K562 (cell line): ENCODE results near the gene AHCYL1. TPM values are rescaled to one million over a fixed set of nuclear protein-coding genes. Genes with fewer than 3 reads are reported as not detected.

Experiments used
- ARNT ChIP-seq, 2 experiments: fragments of 450-650 bp; IDR thresholded peaks; 2 replicates each; pipeline ENCODE4 v1.6.1; 2016; ENCODE audit warnings: mild to moderate bottlenecking in 1 of 2
- CBFA2T2 ChIP-seq: fragments of 450-650 bp; conservative IDR thresholded peaks from 2 replicates; pipeline ENCODE4 v1.6.1; 2017; ENCODE audit warnings: mild to moderate bottlenecking
- CBFB ChIP-seq: sonication (generic); formaldehyde crosslinking; IDR thresholded peaks from 2 replicates; pipeline ENCODE4 v1.4.0; 2020; ENCODE audit warnings: mild to moderate bottlenecking, missing genetic modification reagents
- FIP1L1 ChIP-seq: fragments of 200-400 bp; formaldehyde crosslinking; IDR thresholded peaks from 2 replicates; pipeline ENCODE4 v1.6.1; 2018; ENCODE audit warnings: mild to moderate bottlenecking, low read depth, low read length; ENCODE audit not compliant: poor library complexity, severe bottlenecking
- GTF3C2 ChIP-seq: IDR thresholded peaks from 3 replicates; pipeline ENCODE4 v1.6.1; 2011; ENCODE audit warnings: borderline replicate concordance, mild to moderate bottlenecking, moderate library complexity; ENCODE audit not compliant: insufficient read length; ENCODE audit errors: extremely low read depth
- HDAC6 ChIP-seq: IDR thresholded peaks from 2 replicates; pipeline ENCODE4 v1.6.1; 2012; ENCODE audit warnings: low read depth, mild to moderate bottlenecking, control low read depth, inconsistent platforms, low read length, moderate library complexity
- KLF1 ChIP-seq: fragments of 450-650 bp; IDR thresholded peaks from 2 replicates; pipeline ENCODE4 v1.6.1; 2016; ENCODE audit warnings: missing genetic modification characterization, missing compliant biosample characterization
- KLF16 ChIP-seq: IDR thresholded peaks from 2 replicates; pipeline ENCODE4 v1.6.1; 2016; ENCODE audit warnings: antibody characterized with exemption
- MAFK ChIP-seq: IDR thresholded peaks from 2 replicates; pipeline ENCODE4 v1.6.1; 2011; ENCODE audit warnings: low read length, improper control_type of control experiment
- MYC ChIP-seq, 2 experiments: fragments of 250-450 bp in 1 of 2; sonication (Bioruptor Pico) in 1 of 2; IDR thresholded peaks; 2 replicates each; pipeline versions ENCODE4 v1.5.1 to v1.6.1; 2012 to 2021; ENCODE audit warnings: low read depth in 2 of 2, borderline replicate concordance in 1 of 2, improper control_type of control experiment in 1 of 2, low read length in 1 of 2, mild to moderate bottlenecking in 1 of 2, moderate library complexity in 1 of 2
- NFATC3 ChIP-seq: fragments of 450-650 bp; IDR thresholded peaks from 2 replicates; pipeline ENCODE4 v1.6.1; 2017; ENCODE audit warnings: mild to moderate bottlenecking
- NUFIP1 ChIP-seq: fragments of 450-650 bp; IDR thresholded peaks from 2 replicates; pipeline ENCODE4 v1.6.1; 2018; ENCODE audit not compliant: partially characterized antibody
- SAFB2 ChIP-seq: fragments of 200-400 bp; formaldehyde crosslinking; IDR thresholded peaks from 2 replicates; pipeline ENCODE4 v1.6.1; 2018; ENCODE audit warnings: borderline replicate concordance, low read length, low read depth, moderate library complexity; ENCODE audit not compliant: severe bottlenecking
- YY1 ChIP-seq, 3 experiments: IDR thresholded peaks; 2 replicates each; pipeline ENCODE4 v1.6.1; 2011; ENCODE audit warnings: low read length in 2 of 3, mild to moderate bottlenecking in 2 of 3, moderate library complexity in 2 of 3, borderline replicate concordance in 1 of 3, control low read depth in 1 of 3, low read depth in 1 of 3; ENCODE audit not compliant: insufficient read depth in 3 of 3, insufficient replicate concordance in 2 of 3, control insufficient read depth in 1 of 3, insufficient read length in 1 of 3; ENCODE audit errors: extremely low read depth in 1 of 3
- ZBTB17 ChIP-seq: fragments of 450-650 bp; formaldehyde crosslinking; IDR thresholded peaks from 2 replicates; pipeline ENCODE4 v1.4.0; 2020; ENCODE audit warnings: mild to moderate bottlenecking
- ZNF592 ChIP-seq: fragments of 450-650 bp; IDR thresholded peaks from 2 replicates; pipeline ENCODE4 v1.6.1; 2017; ENCODE audit warnings: antibody characterized with exemption, mild to moderate bottlenecking
- ZNF699 ChIP-seq: fragments of 250-450 bp; sonication (Bioruptor Pico); IDR thresholded peaks from 2 replicates; pipeline ENCODE4 v1.8.0; 2021; ENCODE audit warnings: mild to moderate bottlenecking, moderate library complexity; ENCODE audit not compliant: insufficient replicate concordance
- ZNF785 ChIP-seq: fragments of 250-450 bp; sonication (Bioruptor Pico); IDR thresholded peaks from 2 replicates; pipeline ENCODE4 v1.4.0; 2020; ENCODE audit warnings: mild to moderate bottlenecking
- polyA plus RNA-seq, 8 experiments: library from polyadenylated mRNA; depleted of rRNA in 4 of 8; stranded (reverse) in 5 of 8; unstranded in 3 of 8; fragments of >200 nt; fragmentation: Nextera tagmentation in 2 of 8; fragmentation: Illumina TruSeq in 1 of 8; extraction: Ambion mirVana in 2 of 8; extraction: Trizol in 1 of 8; gene quantifications; 2 replicates each; pipeline versions ENCODE4 v1.2.1 to v1.2.3, GENCODE V29; 2011 to 2014; ENCODE audit warnings: inconsistent platforms in 1 of 8, missing spikeins in 1 of 8
- total RNA-seq, 7 experiments: library from RNA; depleted of rRNA in 6 of 7; stranded (reverse); fragments of >200 nt in 6 of 7; fragmentation: Illumina TruSeq in 2 of 7; extraction: Trizol in 2 of 7; gene quantifications; 2 replicates each; pipeline versions ENCODE4 v1.2.1 to v1.2.3, GENCODE V29; 2011 to 2021; ENCODE audit warnings: low replicate concordance in 1 of 7

AHCYL1 gene
- total and polyA plus RNA-seq, 9 of the 15 experiments (the other 6 are each of a cell fraction or from before 2014, with no cell fraction given): 27.3 to 118 (median 44.5) TPM

- TF ChIP-seq GTF3C2 (no peak), NUFIP1 (no peak), KLF1 (tag) (no peak), HDAC6 (no peak), MYC (IDR thresholded peaks at IDR 0.05; ENCODE audit: low read depth, low read length) (peak; percentile 84), MYC (CRISPR knock-in tag; IDR thresholded peaks at IDR 0.05; ENCODE audit: borderline replicate concordance, low read depth) (0 out of 2 replicates have a peak, but pooled peaks have one; percentile 58), KLF16 (no peak), ZBTB17 (CRISPR knock-in tag) (no peak; the same call in 1 of the 2 replicates), CBFA2T2 (no peak), ARNT (IDR thresholded peaks at IDR 0.05) (0 out of 4 replicates have a peak, but pooled peaks of 1 of the 2 experiments have one; percentile 15), NFATC3 (no peak), ZNF785 (CRISPR knock-in tag) (no peak), ZNF699 (no peak), YY1 (IDR thresholded peaks at IDR 0.05; ENCODE audit: borderline replicate concordance in 1 of 3, control insufficient read depth in 1 of 3, extremely low read depth in 1 of 3, insufficient read depth in 3 of 3, insufficient read length in 1 of 3, insufficient replicate concordance in 2 of 3, low read depth in 1 of 3, low read length in 2 of 3) (peak; percentile 99 to 100 (median 100)), SAFB2 (no peak), ZNF592 (no peak), FIP1L1 (peak; percentile 36), MAFK (no peak), CBFB (CRISPR knock-in tag) (no peak)
Measured at GRCh38 chr1:110034451-110035235, 50.1 kb downstream of the AHCYL1 start, which contains the start of gene STRIP1 (continued).
